Right lobe of liver (tissue), 6 donors: ENCODE measurements around the gene NME1. TPM values are rescaled to one million over a fixed set of nuclear protein-coding genes. Genes with fewer than 3 reads are reported as not detected.
A peak's percentile ranks its signal among the peaks of the same experiment; 100 is the strongest.

Source experiments
- ATAC-seq, 4 donors: fragments of 200-7000 bp; cut with Tn5 transposase; one replicate each; pipeline ENCODE4 v1.9.1; 2020; ENCODE audit warnings: mild to moderate bottlenecking in 4 of 4, moderate library complexity in 4 of 4
- DNase-seq, 3 donors: peaks; one replicate each; pipeline ENCODE4 v3.0.0-alpha.2; 2020
- H3K27ac ChIP-seq, 3 donors: fragments of 200-600 bp; one replicate each; pipeline ENCODE4 v1.8.0; 2022
- H3K27me3 ChIP-seq, 2 donors: fragments of 200-600 bp; one replicate each; pipeline ENCODE4 v1.8.0; 2022
- H3K36me3 ChIP-seq, 4 donors: fragments of 200-600 bp; sonication (generic) in 1 of 4; one replicate each; pipeline versions ENCODE4 v1.5.1 to v1.8.0; 2017 to 2022; ENCODE audit warnings: control low read depth in 1 of 4
- H3K4me1 ChIP-seq, 4 donors: fragments of 200-600 bp; sonication (generic) in 1 of 4; one replicate each; pipeline versions ENCODE4 v1.5.1 to v1.8.0; 2017 to 2022; ENCODE audit warnings: control low read depth in 1 of 4
- H3K4me3 ChIP-seq, 3 donors: fragments of 200-600 bp; one replicate each; pipeline ENCODE4 v1.8.0; 2022
- H3K9me3 ChIP-seq, 4 donors: fragments of 200-600 bp; sonication (generic) in 1 of 4; one replicate each; pipeline versions ENCODE4 v1.5.1 to v1.8.0; 2017 to 2022; ENCODE audit warnings: control low read depth in 1 of 4
- POLR2A ChIP-seq: fragments of 450-650 bp; IDR thresholded peaks from one replicate; pipeline ENCODE4 v1.6.1; 2017; ENCODE audit warnings: antibody characterized with exemption, mild to moderate bottlenecking
- WGBS: methylation state at CpG from one replicate; pipeline ENCODE4 v1.1.6; 2018; ENCODE audit warnings: low coverage, low lambda C conversion rate; ENCODE audit not compliant: insufficient coverage; ENCODE audit errors: missing lambda C conversion rate; 5-methylcytosine and 5-hydroxymethylcytosine counted together
- intact Hi-C, 2 donors: fragments of 100-400 bp; cut with DNase I; formaldehyde crosslinking; loops; one replicate each; pipeline versions ENCODE4 v1.11.2 to v1.14.1; 2022
- total RNA-seq, 6 experiments: library from RNA; depleted of rRNA in 2 of 6; stranded (reverse); fragments of >200 nt in 2 of 6; fragmentation: NEBNext Ultra II Directional in 3 of 6; extraction: Animal tissue kit (Norgen Biotek cat#: 25700) in 3 of 6; gene quantifications; one replicate each; pipeline versions ENCODE4 v1.1.0 to v1.2.4, GENCODE V29; 2016 to 2023
- TF ChIP-seq, protein P1 (sequence below), 4 donors: fragments of 200-600 bp in 3 of 4; fragments of 450-650 bp in 1 of 4; IDR thresholded peaks; one replicate each; pipeline versions ENCODE4 v1.5.1 to v1.8.0; 2016 to 2022; ENCODE audit warnings: antibody characterized with exemption in 4 of 4, mild to moderate bottlenecking in 2 of 4
- donor health status: DM: no; HTN: yes; CAD: no.
- donor health status: DM: no; HTN: no; CAD: no.
- donor health status: DM: no; HTN: no; CAD: no.
- donor health status: DM: no; HTN: yes; CAD: no.
- donor health status: DM: no; HTN: yes; CAD: no.

NME1 gene
- total RNA-seq, 6 experiments from 2014 or later = 31.1 to 88.1 (median 47.0) TPM

- ATAC-seq = peak in 1 of 4 donors; percentile 9
- WGBS = no CpG with 5 or more reads among the region's 3 CpGs
- no peak overlapping the region for H3K27ac ChIP-seq
These were observed 25.3 kb upstream of the NME1 start for GRCh38 chr17:51128076-51128475.

GRCh38 chr17:51132964-51133319 lies 20.4 kb upstream of the NME1 start:
- intact Hi-C loops = no loop called here
- TF ChIP-seq, protein P1, sequence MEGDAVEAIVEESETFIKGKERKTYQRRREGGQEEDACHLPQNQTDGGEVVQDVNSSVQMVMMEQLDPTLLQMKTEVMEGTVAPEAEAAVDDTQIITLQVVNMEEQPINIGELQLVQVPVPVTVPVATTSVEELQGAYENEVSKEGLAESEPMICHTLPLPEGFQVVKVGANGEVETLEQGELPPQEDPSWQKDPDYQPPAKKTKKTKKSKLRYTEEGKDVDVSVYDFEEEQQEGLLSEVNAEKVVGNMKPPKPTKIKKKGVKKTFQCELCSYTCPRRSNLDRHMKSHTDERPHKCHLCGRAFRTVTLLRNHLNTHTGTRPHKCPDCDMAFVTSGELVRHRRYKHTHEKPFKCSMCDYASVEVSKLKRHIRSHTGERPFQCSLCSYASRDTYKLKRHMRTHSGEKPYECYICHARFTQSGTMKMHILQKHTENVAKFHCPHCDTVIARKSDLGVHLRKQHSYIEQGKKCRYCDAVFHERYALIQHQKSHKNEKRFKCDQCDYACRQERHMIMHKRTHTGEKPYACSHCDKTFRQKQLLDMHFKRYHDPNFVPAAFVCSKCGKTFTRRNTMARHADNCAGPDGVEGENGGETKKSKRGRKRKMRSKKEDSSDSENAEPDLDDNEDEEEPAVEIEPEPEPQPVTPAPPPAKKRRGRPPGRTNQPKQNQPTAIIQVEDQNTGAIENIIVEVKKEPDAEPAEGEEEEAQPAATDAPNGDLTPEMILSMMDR (IDR thresholded peaks at IDR 0.05) = no peak
- TF ChIP-seq POLR2A = no peak
- no peak for DNase-seq
- Histone ChIP-seq H3K27me3 (no peaks in the 10 kb centered on the region), H3K36me3 (no peaks in the 10 kb centered on the region), H3K9me3 (no peaks in the 10 kb centered on the region), H3K4me3 (no peak overlapping the region), H3K4me1 (peaks cover 0 to 11% (median 0%) of the 10 kb centered on the region in 4 donors), H3K27ac (peak overlapping the region; percentile 8 to 59 (median 29))
- peak; percentile 18 to 80 (median 50) for ATAC-seq

More at GRCh38 chr17:51128076-51128475, 25.3 kb upstream of the NME1 start:
- Histone ChIP-seq H3K4me3 (no peak overlapping the region), H3K9me3 (no peaks in the 10 kb centered on the region), H3K36me3 (no peaks in the 10 kb centered on the region), H3K27me3 (no peaks in the 10 kb centered on the region), H3K4me1 (peaks cover 0 to 36% (median 3%) of the 10 kb centered on the region in 4 donors)
- TF ChIP-seq, protein P1 (IDR thresholded peaks at IDR 0.05) = no peak
- TF ChIP-seq POLR2A = no peak
- intact Hi-C loops = no loop called here
- no peak for DNase-seq

DNA sequence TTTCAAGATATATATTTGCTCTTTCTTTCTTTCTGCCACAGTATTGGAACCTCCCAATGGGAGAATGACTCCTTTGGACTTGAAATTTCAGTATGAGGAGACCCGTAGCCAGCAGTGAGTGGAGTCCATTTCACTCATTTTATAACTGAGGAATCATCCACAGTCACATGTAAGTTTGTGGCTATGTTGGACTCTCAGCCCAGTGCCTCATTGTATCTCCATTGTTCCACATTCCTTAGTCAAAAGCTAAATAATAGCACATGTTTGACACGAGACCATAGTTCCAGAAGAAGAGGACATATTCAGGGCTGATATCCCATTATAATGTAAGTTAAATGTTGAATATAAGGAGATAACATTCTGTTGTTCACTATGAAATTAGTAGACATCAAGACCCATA lies 20.0 kb upstream of the NME1 start:
- intact Hi-C loops = no loop called here
- ATAC-seq (no peak), DNase-seq (no peak)
- TF ChIP-seq, protein P1 (IDR thresholded peaks at IDR 0.05) = no peak
- no peak for TF ChIP-seq POLR2A
- H3K4me1 ChIP-seq = peaks cover 0 to 11% (median 0%) of the 10 kb centered on the region in 4 donors
- peak overlapping the region in 2 of 3 donors; percentile 29 to 59 for H3K27ac ChIP-seq
- no peaks in the 10 kb centered on the region for H3K36me3 ChIP-seq
- H3K27me3 ChIP-seq = no peaks in the 10 kb centered on the region
- 95% methylated on average over 2 of the region's 2 CpGs for WGBS
- no peak overlapping the region for H3K4me3 ChIP-seq
- H3K9me3 ChIP-seq = no peaks in the 10 kb centered on the region

DNA sequence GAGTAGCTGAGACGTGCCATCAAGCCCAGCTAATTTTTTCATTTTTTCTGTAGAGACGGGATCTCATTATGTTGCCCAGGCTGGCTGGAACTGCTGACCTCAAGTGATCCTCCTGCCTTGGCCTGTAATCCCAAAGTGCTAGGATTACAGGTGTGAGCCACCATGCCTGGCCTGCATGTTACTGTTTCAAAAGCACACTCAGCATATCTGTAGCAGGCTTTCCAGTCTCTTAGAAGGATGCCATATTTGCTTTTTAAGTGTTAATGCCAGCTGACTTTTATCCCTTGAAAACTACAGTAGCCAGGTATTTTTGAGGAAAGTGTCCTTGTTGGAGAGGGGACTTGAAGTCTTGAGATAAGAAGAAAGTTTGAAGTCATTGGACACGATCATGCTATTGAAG lies 17.4 kb upstream of the NME1 start:
- DNase-seq (no peak), ATAC-seq (no peak)
- H3K4me3 ChIP-seq = no peak overlapping the region
- no peaks in the 10 kb centered on the region for H3K36me3 ChIP-seq
- H3K9me3 ChIP-seq = no peaks in the 10 kb centered on the region
- H3K27ac ChIP-seq = no peak overlapping the region
- intact Hi-C loops = no loop called here
- TF ChIP-seq, protein P1 (IDR thresholded peaks at IDR 0.05) = no peak
- TF ChIP-seq POLR2A = no peak
- no peaks in the 10 kb centered on the region for H3K27me3 ChIP-seq
- H3K4me1 ChIP-seq = peaks cover 0 to 12% (median 5%) of the 10 kb centered on the region in 4 donors
- WGBS = 83% methylated on average over 1 of the region's 3 CpGs

DNA sequence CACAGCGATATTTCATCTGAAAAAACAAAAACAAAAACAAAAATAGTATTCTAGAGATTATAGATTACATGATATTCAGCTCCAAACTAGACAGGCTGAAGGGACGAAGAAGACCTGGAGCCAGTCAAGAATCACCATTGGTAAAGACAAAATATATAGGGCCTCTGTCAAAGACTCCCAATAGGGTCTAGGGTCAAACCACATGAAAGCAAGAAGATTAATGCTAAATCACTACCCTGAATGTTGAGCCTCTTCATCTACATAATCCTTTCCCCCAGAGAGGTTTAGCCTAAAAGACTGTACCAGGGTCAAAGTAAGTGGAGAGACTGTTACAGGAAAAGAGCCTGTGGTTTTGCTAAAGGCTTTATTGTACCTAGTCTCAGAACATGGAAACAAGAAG lies 10.8 kb upstream of the NME1 start:
- no peak overlapping the region for H3K4me3 ChIP-seq
- DNase-seq = no peak
- H3K36me3 ChIP-seq = no peaks in the 10 kb centered on the region
- no peak overlapping the region for H3K27ac ChIP-seq
- H3K4me1 ChIP-seq = peaks cover 0 to 12% (median 3%) of the 10 kb centered on the region in 4 donors
- ATAC-seq = no peak
- no peaks in the 10 kb centered on the region for H3K9me3 ChIP-seq
- 96% methylated on average over 2 of the region's 2 CpGs for WGBS
- no peaks in the 10 kb centered on the region for H3K27me3 ChIP-seq
- TF ChIP-seq, protein P1 (IDR thresholded peaks at IDR 0.05) = no peak
- TF ChIP-seq POLR2A = no peak
- intact Hi-C loops = no loop called here
